Mesothelial cell of epicardium (in vitro differentiated cells): ENCODE measurements around the gene EDEM3. TPM values are rescaled to one million over a fixed set of nuclear protein-coding genes. Genes with fewer than 3 reads are reported as not detected.
"Not testable (repeated sequence)": the region's sequence is repeated elsewhere in the genome, so short reads cannot be mapped to it uniquely, and the experiment has no call there.

Experiments used
- DNase-seq, 2 experiments: peaks; one replicate each; pipeline ENCODE4 v3.0.0; 2021; ENCODE audit warnings: low spot score in 2 of 2; ENCODE audit not compliant: unreplicated experiment in 2 of 2
- H3K27ac Mint-ChIP-seq: 2 replicates; pipeline ENCODE4 v1.8.0; 2021; ENCODE audit warnings: mixed read lengths
- H3K27me3 Mint-ChIP-seq: 2 replicates; pipeline ENCODE4 v1.8.0; 2021; ENCODE audit warnings: low read depth, mixed read lengths
- H3K36me3 Mint-ChIP-seq: 2 replicates; pipeline ENCODE4 v1.8.0; 2021; ENCODE audit warnings: mixed read lengths
- H3K4me1 Mint-ChIP-seq: 2 replicates; pipeline ENCODE4 v1.8.0; 2021; ENCODE audit warnings: mixed read lengths
- H3K4me3 Mint-ChIP-seq: 2 replicates; pipeline ENCODE4 v1.8.0; 2021; ENCODE audit warnings: mild to moderate bottlenecking, moderate library complexity, mixed read lengths
- H3K9me3 Mint-ChIP-seq: 2 replicates; pipeline ENCODE4 v1.8.0; 2021; ENCODE audit warnings: mixed read lengths
- total RNA-seq: library from RNA; stranded (reverse); gene quantifications from 3 replicates; pipeline ENCODE4 v1.2.1, GENCODE V29; 2021
- TF ChIP-seq, protein P1 (sequence below): fragments of 200-600 bp; sonication (generic); IDR thresholded peaks from one replicate; pipeline ENCODE4 v1.5.0; 2021; ENCODE audit warnings: antibody characterized with exemption; ENCODE audit not compliant: unreplicated experiment

The EDEM3 gene
- total RNA-seq, 1 donor from 2014 or later, result 25.4 TPM

DNA sequence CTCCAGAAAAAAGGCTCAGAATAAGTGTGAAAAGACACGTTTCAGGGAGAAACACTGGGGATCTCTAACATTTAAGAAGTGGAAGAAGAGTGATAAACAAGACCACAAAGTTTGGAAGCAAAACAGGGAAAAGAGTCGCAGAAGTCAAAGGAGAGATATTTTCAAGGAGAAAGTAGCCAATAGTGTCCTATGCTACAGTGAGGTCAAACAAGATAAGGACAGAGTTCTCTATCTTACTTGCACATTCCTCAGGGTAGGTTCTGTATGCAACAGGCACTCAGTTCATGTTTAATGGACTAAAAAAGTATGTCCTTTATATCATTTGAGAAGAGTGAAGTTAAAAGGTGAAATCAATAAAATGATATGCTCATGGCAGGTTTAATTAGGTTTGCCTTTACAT, 13.8 kb upstream of the EDEM3 start:
- Mint-ChIP-seq H3K4me3 (no peak overlapping the region), H3K27me3 (peaks cover 7% of the 10 kb centered on the region), H3K36me3 (no peaks in the 10 kb centered on the region), H3K9me3 (peaks cover 6% of the 10 kb centered on the region), H3K4me1 (peaks cover 3% of the 10 kb centered on the region), H3K27ac (no peak overlapping the region)
- TF ChIP-seq, protein P1, sequence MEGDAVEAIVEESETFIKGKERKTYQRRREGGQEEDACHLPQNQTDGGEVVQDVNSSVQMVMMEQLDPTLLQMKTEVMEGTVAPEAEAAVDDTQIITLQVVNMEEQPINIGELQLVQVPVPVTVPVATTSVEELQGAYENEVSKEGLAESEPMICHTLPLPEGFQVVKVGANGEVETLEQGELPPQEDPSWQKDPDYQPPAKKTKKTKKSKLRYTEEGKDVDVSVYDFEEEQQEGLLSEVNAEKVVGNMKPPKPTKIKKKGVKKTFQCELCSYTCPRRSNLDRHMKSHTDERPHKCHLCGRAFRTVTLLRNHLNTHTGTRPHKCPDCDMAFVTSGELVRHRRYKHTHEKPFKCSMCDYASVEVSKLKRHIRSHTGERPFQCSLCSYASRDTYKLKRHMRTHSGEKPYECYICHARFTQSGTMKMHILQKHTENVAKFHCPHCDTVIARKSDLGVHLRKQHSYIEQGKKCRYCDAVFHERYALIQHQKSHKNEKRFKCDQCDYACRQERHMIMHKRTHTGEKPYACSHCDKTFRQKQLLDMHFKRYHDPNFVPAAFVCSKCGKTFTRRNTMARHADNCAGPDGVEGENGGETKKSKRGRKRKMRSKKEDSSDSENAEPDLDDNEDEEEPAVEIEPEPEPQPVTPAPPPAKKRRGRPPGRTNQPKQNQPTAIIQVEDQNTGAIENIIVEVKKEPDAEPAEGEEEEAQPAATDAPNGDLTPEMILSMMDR, result no peak
- no peak for DNase-seq

DNA sequence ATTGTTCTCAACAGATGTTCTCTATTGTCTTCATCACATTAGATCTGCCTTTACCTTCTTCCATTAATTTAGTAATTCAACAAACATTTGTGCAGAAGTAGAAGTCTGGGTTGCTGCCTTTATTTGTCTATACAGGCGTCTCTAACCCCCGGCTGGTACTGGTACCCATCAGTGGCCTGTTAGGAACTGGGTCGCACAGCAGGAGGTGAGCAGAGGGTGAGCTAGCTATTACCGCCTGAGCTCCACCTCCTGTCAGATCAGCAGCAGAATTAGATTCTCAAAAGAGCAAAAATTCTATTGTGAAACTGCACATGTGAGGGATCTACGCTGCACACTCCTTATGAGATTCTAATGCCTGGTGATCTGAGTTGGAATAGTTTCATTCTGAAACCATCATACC, 12.9 kb upstream of the EDEM3 start:
- H3K4me1 Mint-ChIP-seq, result peaks cover 3% of the 10 kb centered on the region
- no peaks in the 10 kb centered on the region for H3K36me3 Mint-ChIP-seq
- H3K27ac Mint-ChIP-seq, result no peak overlapping the region
- no peak overlapping the region for H3K4me3 Mint-ChIP-seq
- peaks cover 7% of the 10 kb centered on the region for H3K27me3 Mint-ChIP-seq
- no peak for DNase-seq
- TF ChIP-seq, protein P1, result no peak
- H3K9me3 Mint-ChIP-seq, result peaks cover 8% of the 10 kb centered on the region

DNA sequence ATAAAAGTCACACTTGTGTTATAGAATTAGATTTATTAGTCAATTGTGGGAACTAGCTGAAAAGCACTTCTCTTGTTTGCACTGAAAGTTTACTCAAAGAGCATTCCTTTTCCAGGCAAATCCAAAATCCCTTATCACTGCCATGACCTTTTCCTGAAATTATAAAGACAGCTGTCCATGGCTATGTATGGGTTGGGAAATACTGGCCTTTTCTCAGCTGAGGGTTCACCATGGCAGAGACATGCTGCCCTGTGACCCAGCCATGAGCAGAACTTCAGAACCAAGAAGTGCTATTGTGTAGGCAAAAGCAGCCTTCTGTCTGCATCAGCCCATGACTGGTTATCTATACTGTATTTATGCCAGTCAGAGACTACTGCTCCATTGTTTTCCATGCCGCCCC, 9.8 kb upstream of the EDEM3 start:
- Mint-ChIP-seq H3K36me3 (no peaks in the 10 kb centered on the region), H3K4me3 (no peak overlapping the region), H3K9me3 (peaks cover 8% of the 10 kb centered on the region), H3K27ac (no peak overlapping the region), H3K4me1 (no peaks in the 10 kb centered on the region), H3K27me3 (peaks cover 5% of the 10 kb centered on the region)
- TF ChIP-seq, protein P1, result no peak
- DNase-seq, result no peak

DNA sequence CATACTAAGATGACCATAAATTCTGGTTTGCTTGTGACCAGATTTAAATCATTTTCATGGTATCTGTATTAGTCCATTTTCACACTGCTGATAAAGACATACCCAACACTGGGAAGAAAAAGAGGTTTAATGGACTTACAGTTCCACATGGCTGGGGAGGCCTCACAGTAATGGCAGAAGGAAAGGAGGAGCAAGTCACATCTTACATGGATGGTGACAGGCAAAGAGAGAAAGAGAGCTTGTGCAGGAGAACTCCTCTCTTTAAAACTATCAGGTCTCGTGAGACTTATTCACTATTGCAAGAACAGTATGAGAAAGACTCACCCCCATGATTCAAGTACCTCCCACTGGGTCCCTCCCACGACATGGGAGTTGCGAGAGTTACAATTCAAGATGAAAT, 8.9 kb upstream of the EDEM3 start:
- not testable (repeated sequence) for H3K4me3 Mint-ChIP-seq

DNA sequence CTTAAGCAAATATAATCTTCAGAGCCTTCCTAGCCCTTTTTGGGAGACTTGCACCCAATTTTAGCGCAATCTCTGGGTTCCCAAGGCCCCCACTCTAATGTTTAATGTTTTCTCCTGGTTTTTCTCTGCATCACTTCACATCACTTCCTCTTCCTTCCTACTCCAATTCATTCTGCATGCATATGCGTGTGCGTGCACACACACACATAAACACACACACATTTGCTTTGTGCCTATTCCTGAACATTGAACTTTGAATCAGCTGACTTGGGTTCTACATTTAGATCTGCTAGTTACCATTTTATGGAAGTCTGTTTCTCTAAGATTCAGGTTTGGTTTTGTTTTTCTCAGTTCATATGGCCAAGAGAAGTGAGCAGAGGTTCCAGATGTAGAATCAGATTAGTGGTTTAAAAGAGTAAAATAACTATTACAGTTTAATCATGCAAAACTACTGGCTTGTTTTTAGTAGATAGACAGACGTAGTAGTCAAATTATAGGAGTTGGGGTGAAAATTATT, 7.4 kb upstream of the EDEM3 start:
- H3K4me3 Mint-ChIP-seq, result no peak overlapping the region

More for the DNA sequence above, 8.9 kb upstream of the EDEM3 start:
- DNase-seq, H3K4me1 Mint-ChIP-seq, H3K27ac Mint-ChIP-seq, H3K36me3 Mint-ChIP-seq, H3K27me3 Mint-ChIP-seq, H3K9me3 Mint-ChIP-seq: not testable (repeated sequence)

DNA sequence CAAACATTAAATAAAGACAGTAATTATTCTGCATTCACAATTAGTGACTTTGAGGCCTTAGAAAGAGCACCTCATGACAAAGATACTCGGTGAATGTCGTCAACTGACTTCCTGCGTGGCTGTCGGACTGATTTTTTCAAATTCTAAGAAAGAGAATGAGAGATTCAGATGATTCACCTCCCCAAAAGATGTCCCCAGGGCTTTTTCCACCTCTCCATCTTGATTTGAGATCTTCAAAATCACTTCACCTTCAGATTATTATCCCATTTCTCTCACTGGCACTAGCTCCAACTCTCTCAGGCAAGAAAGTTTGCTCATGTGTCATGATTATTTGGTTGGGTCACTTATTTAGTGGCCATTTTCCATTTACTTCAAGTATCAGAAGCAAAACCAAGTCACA, 5.0 kb upstream of the EDEM3 start:
- Mint-ChIP-seq H3K27me3 (peaks cover 8% of the 10 kb centered on the region), H3K36me3 (no peaks in the 10 kb centered on the region), H3K27ac (no peak overlapping the region), H3K9me3 (peaks cover 8% of the 10 kb centered on the region), H3K4me3 (no peak overlapping the region), H3K4me1 (peaks cover 13% of the 10 kb centered on the region)
- TF ChIP-seq, protein P1, result no peak
- DNase-seq, result no peak

More for the DNA sequence above, 7.4 kb upstream of the EDEM3 start:
- TF ChIP-seq, protein P1, result no peak
- peaks cover 5% of the 10 kb centered on the region for H3K27me3 Mint-ChIP-seq
- H3K4me1 Mint-ChIP-seq, result peaks cover 1% of the 10 kb centered on the region
- H3K9me3 Mint-ChIP-seq, result peaks cover 8% of the 10 kb centered on the region
- no peak overlapping the region for H3K27ac Mint-ChIP-seq
- no peaks in the 10 kb centered on the region for H3K36me3 Mint-ChIP-seq
- no peak for DNase-seq
